ENCODE measurements around the gene C3orf18. TPM values are rescaled to one million over a fixed set of nuclear protein-coding genes. Genes with fewer than 3 reads are reported as not detected.
A peak's percentile ranks its signal among the peaks of the same experiment; 100 is the strongest.

Gene C3orf18
- total and polyA plus RNA-seq, 9 of the 15 experiments (the other 6 are each of a cell fraction or from before 2014, with no cell fraction given): 0.01 to 2.3 (median 0.94) TPM

GRCh38 chr3:50611464-50612233 lies 44.1 kb upstream of the C3orf18 start, which contains the start of gene CISH (continued):
- no peak for TF ChIP-seq USF2 (CRISPR knock-in tag; IDR thresholded peaks at IDR 0.05)
- no peak for TF ChIP-seq ZEB2 (IDR thresholded peaks at IDR 0.05)
- TF ChIP-seq FOXP1 (CRISPR knock-in tag; IDR thresholded peaks at IDR 0.05): no peak

GRCh38 chr3:50610992-50611463 lies 43.5 kb upstream of the C3orf18 start:
- CTCF ChIA-PET (ENCODE audit: low intra/inter-chr PET ratio): no interaction called here
- Histone ChIP-seq H3K27ac (ENCODE audit: extremely low read depth, low read depth, low read length) (peak overlapping the region; percentile 85), H4K20me1 (replicated peaks; ENCODE audit: control insufficient read depth, insufficient read depth, low read length) (peaks cover 31% of the 10 kb centered on the region), H3K36me3 (ENCODE audit: control insufficient read depth, insufficient read depth, low read length) (peaks cover 49% of the 10 kb centered on the region), H3K4me3 (peak overlapping the region; percentile 87), H3K9me1 (ENCODE audit: control insufficient read depth, insufficient read depth, low read length) (no peaks in the 10 kb centered on the region), H3K4me2 (ENCODE audit: insufficient read depth, low read length) (peak overlapping the region; percentile 95), H3K4me1 (replicated peaks in 1 of 2; ENCODE audit: control insufficient read depth in 2 of 2, insufficient read depth in 2 of 2, low read length in 2 of 2) (peaks cover 18 to 36% of the 10 kb centered on the region in 2 experiments; a peak in 4 of 5 replicates), H2AFZ (ENCODE audit: low read depth, low read length) (no peak overlapping the region), H3K27me3 (ENCODE audit: control insufficient read depth in 2 of 2, insufficient read depth in 2 of 2, low read length in 2 of 2) (no peaks in the 10 kb centered on the region), H3K9ac (ENCODE audit: insufficient read depth in 1 of 2, low read depth in 2 of 2, low read length in 2 of 2) (peak overlapping the region; percentile 87 to 94), H3K9me3 (replicated peaks; ENCODE audit: control insufficient read depth, insufficient read depth, low read depth, low read length) (no peaks in the 10 kb centered on the region), H3K79me2 (ENCODE audit: control insufficient read depth, insufficient read depth, low read length) (peaks cover 74% of the 10 kb centered on the region)
- ATAC-seq (no peak), DNase-seq (ENCODE audit: extremely low read depth in 1 of 4, low spot score in 3 of 4) (no peak), FAIRE-seq (no peak)
- in situ Hi-C loops (cut with MboI): loop anchor here (5.0 kb wide), 1 partner anchor 34 kb away; no protein-coding TSS in a partner anchor
- POLR2A ChIA-PET: interaction anchor here (0.6 to 2.0 kb wide), 8 partner anchors 13 to 148 kb away, joined by 3 to 10 read pairs (median 4); partner anchors contain the start of gene HEMK1
- intact Hi-C loops (cut with micrococcal nuclease): loop anchor here (1.0 to 10.0 kb wide), 3 partner anchors 21 to 774 kb away; partner anchors contain the start of genes MANF and TMEM115
- 0% methylated on average over 6 of the region's 10 CpGs for WGBS (ENCODE audit: insufficient coverage, low coverage, missing lambda C conversion rate)
- BruUV-seq (replicated peaks): TSS peak; percentile 44
- TF ChIP-seq ZBTB43 (CRISPR knock-in tag; IDR thresholded peaks at IDR 0.05) (0 out of 2 replicates have a peak, but pooled peaks have one; percentile 20), HDGF (IDR thresholded peaks at IDR 0.05) (0 out of 2 replicates have a peak, but pooled peaks have one; percentile 16), USF1 (CRISPR knock-in tag; IDR thresholded peaks at IDR 0.05) (0 out of 2 replicates have a peak, but pooled peaks have one; percentile 13), EGR1 (conservative IDR thresholded peaks at IDR 0.05) (0 out of 2 replicates have a peak, but pooled peaks have one; percentile 53), ZNF511 (CRISPR knock-in tag; IDR thresholded peaks at IDR 0.05) (0 out of 2 replicates have a peak, but pooled peaks have one; percentile 4), ZNF584 (CRISPR knock-in tag; IDR thresholded peaks at IDR 0.05; ENCODE audit: low read depth) (no peak), PHF20 (IDR thresholded peaks at IDR 0.05; ENCODE audit: partially characterized antibody) (no peak), CLOCK (CRISPR knock-in tag; IDR thresholded peaks at IDR 0.05; ENCODE audit: borderline replicate concordance) (no peak), ZNF274 (IDR thresholded peaks at IDR 0.05; ENCODE audit: borderline replicate concordance, low read depth, low read length) (no peak), NCOA6 (IDR thresholded peaks at IDR 0.05) (no peak)
